HCT116 (cell line): Measurements from ENCODE around the gene USP27X. TPM values are rescaled to one million over a fixed set of nuclear protein-coding genes. Genes with fewer than 3 reads are reported as not detected.

Source experiments
- ATAC-seq: fragments of 200-7000 bp; cut with Tn5 transposase; 2 replicates; pipeline ENCODE4 v1.9.1; 2020; ENCODE audit warnings: mild to moderate bottlenecking, moderate library complexity
- BruUV-seq: library from RNA; stranded (reverse); fragments of 400-500 nt; replicated peaks from 2 replicates; lab custom pipeline; 2021; lab: Mats Ljungman, UMichigan
- CTCF ChIA-PET: fragments of 300-600 bp; sonication (Branson Sonifier 250); formaldehyde crosslinking; loops from one replicate; lab custom pipeline; 2021; ENCODE audit warnings: antibody characterized with exemption; lab: Charles Lee
- POLR2A ChIA-PET: fragments of 300-600, 350-600 bp; sonication (Branson Sonifier 250); formaldehyde crosslinking; loops from one replicate; lab custom pipeline; 2021; ENCODE audit warnings: antibody characterized with exemption; lab: Charles Lee
- RAD21 ChIA-PET, 2 experiments: fragments of 300-600 bp; sonication (Branson Sonifier 250); formaldehyde crosslinking; loops; one replicate each; lab custom pipeline; 2023; ENCODE audit warnings: low total read pairs in 2 of 2; ENCODE audit not compliant: uncharacterized antibody in 2 of 2, unreplicated experiment in 2 of 2, low non-redundant PET in 1 of 2; lab: Charles Lee
- DNase-seq: peaks from one replicate; pipeline ENCODE4 v3.0.0-alpha.2; 2010; ENCODE audit warnings: low read depth, low spot score
- H2AFZ ChIP-seq: fragments of 200-600 bp; shearing (Covaris generic), sonication (generic); 2 replicates; pipeline ENCODE4 v1.6.1; 2017; ENCODE audit warnings: low read depth, mixed run types, mixed read lengths, antibody characterized with exemption, low read length; ENCODE audit not compliant: poor library complexity, severe bottlenecking
- H3K27ac ChIP-seq: 2 replicates; pipeline ENCODE4 v1.5.1; 2012; ENCODE audit warnings: low read depth, low read length
- H3K27me3 ChIP-seq: fragments of 200-600 bp; sonication (generic); 2 replicates; pipeline ENCODE4 v1.6.1; 2016; ENCODE audit warnings: mixed run types, low read length, mixed read lengths; ENCODE audit not compliant: insufficient read depth
- H3K36me3 ChIP-seq, 2 experiments: fragments of 200-500 bp in 1 of 2; fragments of 200-600 bp in 1 of 2; sonication (Bioruptor generic) in 1 of 2; sonication (generic) in 1 of 2; 2 replicates each; pipeline versions ENCODE4 v1.5.1 to v1.6.1; 2014 to 2016; ENCODE audit warnings: low read length in 2 of 2, inconsistent platforms in 1 of 2, mixed read lengths in 1 of 2, mixed run types in 1 of 2; ENCODE audit not compliant: insufficient read depth in 2 of 2, control insufficient read depth in 1 of 2
- H3K4me1 ChIP-seq, 2 experiments: fragments of 200-600 bp in 1 of 2; sonication (generic) in 1 of 2; 2 replicates each; pipeline versions ENCODE4 v1.5.1 to v1.6.1; 2012 to 2017; ENCODE audit warnings: low read length in 2 of 2, inconsistent platforms in 1 of 2, mild to moderate bottlenecking in 1 of 2, mixed read lengths in 1 of 2, mixed run types in 1 of 2, moderate library complexity in 1 of 2; ENCODE audit not compliant: insufficient read depth in 2 of 2, control insufficient read depth in 1 of 2
- H3K4me2 ChIP-seq: fragments of 200-600 bp; sonication (generic); 2 replicates; pipeline ENCODE4 v1.6.1; 2017; ENCODE audit warnings: mixed run types, low read length, mixed read lengths
- H3K4me3 ChIP-seq, 2 experiments: fragments of 200-600 bp in 1 of 2; sonication (generic) in 1 of 2; replicated peaks in 1 of 2; 2 replicates each; pipeline ENCODE4 v1.5.1; 2011 to 2016; ENCODE audit warnings: low read length in 2 of 2, control low read depth in 1 of 2, low read depth in 1 of 2, mild to moderate bottlenecking in 1 of 2, mixed read lengths in 1 of 2, mixed run types in 1 of 2
- H3K79me2 ChIP-seq: fragments of 200-600 bp; sonication (generic); 2 replicates; pipeline ENCODE4 v1.6.1; 2017; ENCODE audit warnings: mild to moderate bottlenecking, mixed run types, low read length, moderate library complexity, mixed read lengths; ENCODE audit not compliant: insufficient read depth
- H3K9ac ChIP-seq: fragments of 200-600 bp; sonication (generic); 2 replicates; pipeline ENCODE4 v1.6.1; 2016; ENCODE audit warnings: low read length, mixed read lengths
- H3K9me2 ChIP-seq: fragments of 200-600 bp; sonication (generic), shearing (Covaris generic); 2 replicates; pipeline ENCODE4 v1.6.1; 2017; ENCODE audit warnings: mixed run types, mild to moderate bottlenecking, moderate library complexity; ENCODE audit not compliant: insufficient read depth
- H3K9me3 ChIP-seq, 2 experiments: fragments of 200-500 bp in 1 of 2; fragments of 200-600 bp in 1 of 2; sonication (Bioruptor generic) in 1 of 2; sonication (generic) in 1 of 2; 2 replicates each; pipeline ENCODE4 v1.6.1; 2014 to 2017; ENCODE audit warnings: low read length in 2 of 2, mixed read lengths in 2 of 2, inconsistent platforms in 1 of 2, low read depth in 1 of 2, mild to moderate bottlenecking in 1 of 2, mixed run types in 1 of 2, moderate library complexity in 1 of 2; ENCODE audit not compliant: control insufficient read depth in 1 of 2, insufficient read depth in 1 of 2
- H4K20me1 ChIP-seq: fragments of 200-600 bp; sonication (generic), shearing (Covaris generic); 2 replicates; pipeline ENCODE4 v1.6.1; 2017; ENCODE audit warnings: mixed run types, mild to moderate bottlenecking, moderate library complexity; ENCODE audit not compliant: insufficient read depth
- ATF3 ChIP-seq: IDR thresholded peaks from 2 replicates; pipeline ENCODE4 v1.6.1; 2012
- CBX3 ChIP-seq: IDR thresholded peaks from 2 replicates; pipeline ENCODE4 v1.6.1; 2012; ENCODE audit warnings: low read depth
- CEBPB ChIP-seq: IDR thresholded peaks from 2 replicates; pipeline ENCODE4 v1.6.1; 2012; ENCODE audit warnings: low read depth
- CTCF ChIP-seq, 3 experiments: fragments of 200-600 bp in 1 of 3; sonication (generic) in 1 of 3; IDR thresholded peaks in 2 of 3; conservative IDR thresholded peaks in 1 of 3; 2 replicates each; pipeline ENCODE4 v1.5.1; 2012 to 2017; ENCODE audit warnings: low read depth in 2 of 3, low read length in 2 of 3, antibody characterized with exemption in 1 of 3, borderline replicate concordance in 1 of 3, control low read depth in 1 of 3, mild to moderate bottlenecking in 1 of 3, mixed read lengths in 1 of 3, mixed run types in 1 of 3, moderate library complexity in 1 of 3; ENCODE audit not compliant: insufficient read depth in 1 of 3
- EGR1 ChIP-seq: IDR thresholded peaks from 2 replicates; pipeline ENCODE4 v1.6.1; 2012; ENCODE audit warnings: low read depth
- ELF1 ChIP-seq: IDR thresholded peaks from 2 replicates; pipeline ENCODE4 v1.6.1; 2012; ENCODE audit warnings: low read depth, borderline replicate concordance
- EZH2 ChIP-seq: fragments of 200-600 bp; sonication (generic); IDR thresholded peaks from 2 replicates; pipeline ENCODE4 v1.6.1; 2017; ENCODE audit warnings: antibody characterized with exemption, mixed run types
- EZH2phosphoT487 ChIP-seq: fragments of 200-600 bp; IDR thresholded peaks from 2 replicates; pipeline ENCODE4 v1.6.1; 2018; ENCODE audit warnings: antibody characterized with exemption, borderline replicate concordance
- JUND ChIP-seq: IDR thresholded peaks from 2 replicates; pipeline ENCODE4 v1.6.1; 2012
- POLR2A ChIP-seq: IDR thresholded peaks from 2 replicates; pipeline ENCODE4 v1.7.0; 2011; ENCODE audit warnings: borderline replicate concordance; ENCODE audit not compliant: insufficient read depth, insufficient read length; ENCODE audit errors: extremely low read depth
- POLR2AphosphoS5 ChIP-seq: IDR thresholded peaks from 2 replicates; pipeline ENCODE4 v1.6.1; 2011; ENCODE audit warnings: mild to moderate bottlenecking, low read depth, low read length, moderate library complexity
- RAD21 ChIP-seq: IDR thresholded peaks from 2 replicates; pipeline ENCODE4 v1.6.1; 2012; ENCODE audit warnings: low read depth, mild to moderate bottlenecking
- REST ChIP-seq: IDR thresholded peaks from 2 replicates; pipeline ENCODE4 v1.6.1; 2012; ENCODE audit warnings: low read depth
- SIN3A ChIP-seq: IDR thresholded peaks from 2 replicates; pipeline ENCODE4 v1.6.1; 2012; ENCODE audit warnings: low read depth
- SP1 ChIP-seq: IDR thresholded peaks from 2 replicates; pipeline ENCODE4 v1.6.1; 2012; ENCODE audit warnings: low read depth
- TCF7L2 ChIP-seq: IDR thresholded peaks from 2 replicates; pipeline ENCODE4 v1.7.0; 2011; ENCODE audit warnings: borderline replicate concordance, inconsistent platforms; ENCODE audit not compliant: insufficient read depth, insufficient read length; ENCODE audit errors: extremely low read depth
- YY1 ChIP-seq: IDR thresholded peaks from 2 replicates; pipeline ENCODE4 v1.6.1; 2011; ENCODE audit warnings: low read length, low read depth, moderate library complexity, mild to moderate bottlenecking; ENCODE audit not compliant: insufficient replicate concordance; ENCODE audit errors: extremely low read depth
- ZFX ChIP-seq: fragments of 450-650 bp; IDR thresholded peaks from 2 replicates; pipeline ENCODE4 v1.6.1; 2017
- ZNF274 ChIP-seq: fragments of 200-500 bp; sonication (Bioruptor generic); IDR thresholded peaks from 2 replicates; pipeline ENCODE4 v1.6.1; 2014; ENCODE audit warnings: mild to moderate bottlenecking, low read depth, low read length, inconsistent platforms
- intact Hi-C: fragments of 100-400 bp; cut with micrococcal nuclease; formaldehyde crosslinking; loops from 2 replicates; pipeline ENCODE4 v1.10.0; 2022
- total RNA-seq: library from RNA; stranded (reverse); gene quantifications from one replicate; pipeline ENCODE4 v1.2.1, GENCODE V29; 2021; ENCODE audit not compliant: unreplicated experiment

USP27X gene
- total RNA-seq, 1 experiment from 2014 or later, result 3.5 TPM

GRCh38 chrX:49848275-49848674 is 31.0 kb upstream of the USP27X start:
- DNase-seq, result no peak
- CTCF ChIA-PET, result no interaction called here
- H3K36me3 ChIP-seq, result no peaks in the 10 kb centered on the region
- H3K27ac ChIP-seq, result no peak overlapping the region
- ATAC-seq, result no peak
- POLR2A ChIA-PET, result no interaction called here
- H3K79me2 ChIP-seq, result no peaks in the 10 kb centered on the region
- H2AFZ ChIP-seq, result no peak overlapping the region
- no peaks in the 10 kb centered on the region for H4K20me1 ChIP-seq
- no peaks in the 10 kb centered on the region for H3K9me2 ChIP-seq
- TF ChIP-seq CTCF (IDR thresholded peaks at IDR 0.05 in 2 of 3, conservative IDR thresholded peaks at IDR 0.05 in 1 of 3; ENCODE audit: borderline replicate concordance in 1 of 3, insufficient read depth in 1 of 3, low read depth in 2 of 3, low read length in 2 of 3) (no peak), TCF7L2 (no peak), ATF3 (no peak), POLR2A (no peak), SIN3A (no peak), YY1 (no peak), EZH2 (no peak), EGR1 (no peak), ZNF274 (no peak), RAD21 (no peak), JUND (no peak), POLR2AphosphoS5 (no peak), REST (no peak), SP1 (no peak), CBX3 (no peak), CEBPB (no peak), EZH2phosphoT487 (no peak), ELF1 (no peak), ZFX (no peak)
- TF ChIP-seq, all 23 proteins: peak for 0
- Histone ChIP-seq H3K27me3 (no peaks in the 10 kb centered on the region), H3K4me2 (no peak overlapping the region), H3K4me1 (no peaks in the 10 kb centered on the region), H3K9ac (no peak overlapping the region), H3K4me3 (no peak overlapping the region), H3K9me3 (no peaks in the 10 kb centered on the region)
- intact Hi-C loops, result no loop called here
- no TSS peak for BruUV-seq
- RAD21 ChIA-PET, result no interaction called here
